Nasal cavity respiratory epithelium epithelial cell of viscerocranial mucosa (primary cell): ENCODE results near the gene SH3GLB2. TPM values are rescaled to one million over a fixed set of nuclear protein-coding genes. Genes with fewer than 3 reads are reported as not detected.

ENCODE experiments used
- total RNA-seq: library from RNA; depleted of rRNA; stranded (reverse); fragments of >200 nt; gene quantifications from 2 replicates; pipeline ENCODE4 v1.2.3, GENCODE V29; 2014

The SH3GLB2 gene
- 46.5 and 60.2 TPM in 2 replicates for total RNA-seq

GRCh38 chr9:129028192-129028966 lies at the start of gene SH3GLB2:
Gene SH3GLB2 (minus strand): TSS chr9:129028331. CDS start chr9:129028154, 177 bp downstream.

GRCh38 chr9:129036241-129036922 lies 8.3 kb upstream of the SH3GLB2 start, which contains the start of gene MIGA2:
Gene MIGA2 (plus strand): TSS chr9:129036626. CDS start chr9:129040595, 3,969 bp downstream.

Other genes with a start within 250 kb of the SH3GLB2 start
- gene TBC1D13, start 241.1 kb downstream of the SH3GLB2 start, total RNA-seq, result 12.0 and 18.2 TPM in 2 replicates
- gene ENDOG, start 209.8 kb downstream of the SH3GLB2 start, total RNA-seq, result 17.6 and 34.9 TPM in 2 replicates
- 11.3 and 18.1 TPM in 2 replicates for gene SPOUT1, start 198.5 kb downstream of the SH3GLB2 start, total RNA-seq
- 8.2 and 9.1 TPM in 2 replicates for gene KYAT1, start 146.4 kb downstream of the SH3GLB2 start, total RNA-seq
- 294 and 307 TPM in 2 replicates for gene LRRC8A, start 146.2 kb downstream of the SH3GLB2 start, total RNA-seq
- gene PHYHD1, start 107.3 kb downstream of the SH3GLB2 start, total RNA-seq, result 1.3 and 1.7 TPM in 2 replicates
- gene DOLK, start 80.7 kb downstream of the SH3GLB2 start, total RNA-seq, result 20.8 and 21.0 TPM in 2 replicates
- 42.7 and 81.1 TPM in 2 replicates for gene NUP188, start 80.6 kb downstream of the SH3GLB2 start, total RNA-seq
- 18.8 and 26.9 TPM in 2 replicates for gene MIGA2, start 8.3 kb upstream of the SH3GLB2 start, total RNA-seq
- gene DOLPP1, start 52.8 kb upstream of the SH3GLB2 start, total RNA-seq, result 12.2 and 16.4 TPM in 2 replicates
- 12.6 and 37.2 TPM in 2 replicates for gene CRAT, start 82.5 kb upstream of the SH3GLB2 start, total RNA-seq
- gene PTPA, start 83.1 kb upstream of the SH3GLB2 start, total RNA-seq, result 50.9 and 68.9 TPM in 2 replicates
- gene IER5L, start 149.9 kb upstream of the SH3GLB2 start, total RNA-seq, result 15.7 and 25.8 TPM in 2 replicates